ENCODE results near the gene GPHN.

GRCh38 chr14:67167420-67168109, 659.6 kb downstream of the GPHN start:
- TF ChIP-seq CTCF (IDR thresholded peaks at IDR 0.05) (no peak), POLR2A (IDR thresholded peaks at IDR 0.05) (no peak)

Data from prostate gland (tissue), 2 donors.